ENCODE data around the gene NUDT9. TPM values are rescaled to one million over a fixed set of nuclear protein-coding genes. Genes with fewer than 3 reads are reported as not detected.
"Not testable (repeated sequence)": the region's sequence is repeated elsewhere in the genome, so short reads cannot be mapped to it uniquely, and the experiment has no call there.

Gene NUDT9
- polyA plus RNA-seq, 1 of the 3 experiments (the other 2 are of a cell fraction), result 21.8 TPM

GRCh38 chr4:87388901-87389300, 33.5 kb upstream of the NUDT9 start:
- no peak overlapping the region for H3K27ac ChIP-seq (ENCODE audit: low read depth in 2 of 2, low read length in 1 of 2)
- 87% methylated on average over 3 of the region's 3 CpGs for WGBS (ENCODE audit: low lambda C conversion rate)
- H3K4me3 ChIP-seq (ENCODE audit: low read depth in 2 of 2, low read length in 1 of 2), result peak overlapping the region; percentile 69 to 80; a peak in 2 of 4 replicates
- H3F3A ChIP-seq (replicated peaks; ENCODE audit: insufficient read depth), result peaks cover 23% of the 10 kb centered on the region
- H3K9me2 ChIP-seq, result no peaks in the 10 kb centered on the region
- H4K20me1 ChIP-seq (ENCODE audit: insufficient read depth), result no peaks in the 10 kb centered on the region
- no peaks in the 10 kb centered on the region for H3K27me3 ChIP-seq (ENCODE audit: insufficient read depth)
- no peak overlapping the region for H3K9ac ChIP-seq
- H3K9me3 ChIP-seq, result no peaks in the 10 kb centered on the region
- POLR2A ChIA-PET, result no interaction called here
- no peak for DNase-seq
- H3K4me2 ChIP-seq, result 0 out of 2 replicates have a peak overlapping the region, but pooled peaks have one; percentile 2
- no peak overlapping the region for H2AFZ ChIP-seq (ENCODE audit: low read depth)
- TF ChIP-seq EZH2phosphoT487 (IDR thresholded peaks at IDR 0.05; ENCODE audit: borderline replicate concordance, low read depth), result no peak
- no peak for TF ChIP-seq POLR2AphosphoS5 (IDR thresholded peaks at IDR 0.05; ENCODE audit: low read depth, low read length)
- no peak for TF ChIP-seq NFIC (IDR thresholded peaks at IDR 0.05; ENCODE audit: borderline replicate concordance)
- no peak for TF ChIP-seq SMC3 (IDR thresholded peaks at IDR 0.05; ENCODE audit: low read depth, low read length)
- CTCF ChIA-PET, result interaction anchor here (7.0 kb wide), 1 partner anchor 12 kb away, joined by 53 read pairs; no protein-coding TSS in a partner anchor
- H3K79me2 ChIP-seq (ENCODE audit: insufficient read depth), result peaks cover 68% of the 10 kb centered on the region
- H3K4me1 ChIP-seq (ENCODE audit: control insufficient read depth in 1 of 2, insufficient read depth in 2 of 2, low read depth in 1 of 2, low read length in 1 of 2), result peaks cover 0 to 4% of the 10 kb centered on the region in 2 experiments; a peak in 1 of 4 replicates
- H3K36me3 ChIP-seq (replicated peaks in 1 of 2; ENCODE audit: control insufficient read depth in 1 of 2, insufficient read depth in 2 of 2, low read length in 1 of 2), result peaks cover 0 to 19% of the 10 kb centered on the region in 2 experiments

DNA sequence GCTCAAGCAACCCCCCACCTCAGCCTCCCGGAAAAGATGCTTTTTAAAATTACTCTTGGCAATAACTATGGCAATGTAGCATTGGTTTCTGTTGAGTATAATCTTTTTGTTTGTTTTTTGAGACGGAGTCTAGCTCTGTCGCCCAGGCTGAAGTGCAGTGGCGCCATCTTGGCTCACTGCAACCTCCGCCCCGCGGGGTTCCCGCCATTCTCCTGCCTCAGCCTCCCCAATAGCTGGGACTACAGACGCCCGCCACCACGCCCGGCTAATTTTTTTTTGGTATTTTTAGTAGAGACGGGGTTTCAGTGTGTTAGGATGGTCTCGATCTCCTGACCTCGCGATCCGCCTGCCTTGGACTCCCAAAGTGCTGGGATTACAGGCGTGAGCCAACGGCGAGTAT, 32.3 kb upstream of the NUDT9 start:
- POLR2A ChIA-PET, result interaction anchor here (1.0 to 2.4 kb wide), 4 partner anchors 9 to 384 kb away, joined by 3 to 24 read pairs (median 4); partner anchors contain the start of gene NUDT9
- not testable (repeated sequence) for H3K9me3 ChIP-seq; DNase-seq; H4K20me1 ChIP-seq (ENCODE audit: insufficient read depth); H3K27me3 ChIP-seq (ENCODE audit: insufficient read depth); H3K4me1 ChIP-seq (ENCODE audit: control insufficient read depth in 1 of 2, insufficient read depth in 2 of 2, low read depth in 1 of 2, low read length in 1 of 2); H3K9me2 ChIP-seq
- H3K36me3 ChIP-seq (replicated peaks in 1 of 2; ENCODE audit: control insufficient read depth in 1 of 2, insufficient read depth in 2 of 2, low read length in 1 of 2), result peaks cover 0 to 12% of the 10 kb centered on the region in 2 experiments
- peak overlapping the region; percentile 91 for H2AFZ ChIP-seq (ENCODE audit: low read depth)
- H3K4me3 ChIP-seq (ENCODE audit: low read depth in 2 of 2, low read length in 1 of 2), result peak overlapping the region; percentile 69 to 80
- H3K4me2 ChIP-seq, result peak overlapping the region; percentile 75
- H3F3A ChIP-seq (replicated peaks; ENCODE audit: insufficient read depth), result peaks cover 23% of the 10 kb centered on the region
- peak overlapping the region; percentile 76 for H3K9ac ChIP-seq
- CTCF ChIA-PET, result interaction anchor here (1.5 to 7.0 kb wide), 2 partner anchors 13 to 19 kb away, joined by 3 to 53 read pairs; no protein-coding TSS in a partner anchor
- WGBS (ENCODE audit: low lambda C conversion rate), result 1% methylated on average over 20 of the region's 20 CpGs
- peaks cover 56% of the 10 kb centered on the region for H3K79me2 ChIP-seq (ENCODE audit: insufficient read depth)
- TF ChIP-seq CTCF (IDR thresholded peaks at IDR 0.05) (0 out of 2 replicates have a peak, but pooled peaks have one; percentile 8), YY1 (IDR thresholded peaks at IDR 0.05; ENCODE audit: low read depth) (peak; percentile 90), TAF1 (IDR thresholded peaks at IDR 0.05; ENCODE audit: borderline replicate concordance, low read depth, low read length) (peak; percentile 53; the same call in 1 of the 2 replicates)
- H3K27ac ChIP-seq (ENCODE audit: low read depth in 2 of 2, low read length in 1 of 2), result peak overlapping the region; percentile 83 to 96

- DNase-seq, result peak; percentile 44
- Histone ChIP-seq H3F3A (replicated peaks; ENCODE audit: insufficient read depth) (peaks cover 23% of the 10 kb centered on the region), H3K4me1 (ENCODE audit: control insufficient read depth in 1 of 2, insufficient read depth in 2 of 2, low read depth in 1 of 2, low read length in 1 of 2) (peaks cover 0 to 4% of the 10 kb centered on the region in 2 experiments; a peak in 1 of 4 replicates), H2AFZ (ENCODE audit: low read depth) (peak overlapping the region; percentile 91), H3K36me3 (replicated peaks in 1 of 2; ENCODE audit: control insufficient read depth in 1 of 2, insufficient read depth in 2 of 2, low read length in 1 of 2) (peaks cover 0 to 8% of the 10 kb centered on the region in 2 experiments), H3K4me3 (ENCODE audit: low read depth in 2 of 2, low read length in 1 of 2) (peak overlapping the region; percentile 69 to 80), H3K9me3 (no peaks in the 10 kb centered on the region), H3K4me2 (peak overlapping the region; percentile 75), H3K9ac (peak overlapping the region; percentile 76), H4K20me1 (ENCODE audit: insufficient read depth) (no peaks in the 10 kb centered on the region), H3K27ac (ENCODE audit: low read depth in 2 of 2, low read length in 1 of 2) (peak overlapping the region; percentile 83 to 96), H3K79me2 (ENCODE audit: insufficient read depth) (peaks cover 51% of the 10 kb centered on the region), H3K9me2 (no peaks in the 10 kb centered on the region), H3K27me3 (ENCODE audit: insufficient read depth) (no peaks in the 10 kb centered on the region)
- ChIA-PET CTCF (interaction anchor here (0.7 to 7.0 kb wide), 6 partner anchors 14 to 75 kb away, joined by 3 to 53 read pairs (median 3); partner anchors contain the start of gene NUDT9), POLR2A (interaction anchor here (0.9 to 2.4 kb wide), 5 partner anchors 9 to 384 kb away, joined by 3 to 24 read pairs (median 5); partner anchors contain the start of gene NUDT9)
- TF ChIP-seq YY1 (IDR thresholded peaks at IDR 0.05; ENCODE audit: low read depth) (no peak), POLR2AphosphoS5 (IDR thresholded peaks at IDR 0.05; ENCODE audit: low read depth, low read length) (no peak), SMC3 (IDR thresholded peaks at IDR 0.05; ENCODE audit: low read depth, low read length) (no peak), TAF1 (IDR thresholded peaks at IDR 0.05; ENCODE audit: borderline replicate concordance, low read depth, low read length) (no peak), CTCF (IDR thresholded peaks at IDR 0.05) (no peak), MAX (IDR thresholded peaks at IDR 0.05; ENCODE audit: low read depth) (no peak), SIN3A (IDR thresholded peaks at IDR 0.05; ENCODE audit: borderline replicate concordance, low read depth, low read length) (no peak), TCF12 (IDR thresholded peaks at IDR 0.05) (no peak), PBX3 (IDR thresholded peaks at IDR 0.05) (no peak), FOSL2 (IDR thresholded peaks at IDR 0.05; ENCODE audit: borderline replicate concordance, low read depth) (no peak)
- TF ChIP-seq, protein P1, sequence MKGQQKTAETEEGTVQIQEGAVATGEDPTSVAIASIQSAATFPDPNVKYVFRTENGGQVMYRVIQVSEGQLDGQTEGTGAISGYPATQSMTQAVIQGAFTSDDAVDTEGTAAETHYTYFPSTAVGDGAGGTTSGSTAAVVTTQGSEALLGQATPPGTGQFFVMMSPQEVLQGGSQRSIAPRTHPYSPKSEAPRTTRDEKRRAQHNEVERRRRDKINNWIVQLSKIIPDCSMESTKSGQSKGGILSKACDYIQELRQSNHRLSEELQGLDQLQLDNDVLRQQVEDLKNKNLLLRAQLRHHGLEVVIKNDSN (IDR thresholded peaks at IDR 0.05; ENCODE audit: borderline replicate concordance, low read depth), result no peak
Observed at GRCh38 chr4:87390551-87390890, 31.9 kb upstream of the NUDT9 start.

Data from SK-N-SH (cell line).